GM18526 (cell line): ENCODE results near the gene CDC42EP5.

ENCODE experiments used
- POLR2A ChIP-seq: IDR thresholded peaks from 3 replicates; pipeline ENCODE4 v1.6.1; 2011; ENCODE audit not compliant: insufficient read length; ENCODE audit errors: extremely low read depth

Gene CDC42EP5

DNA sequence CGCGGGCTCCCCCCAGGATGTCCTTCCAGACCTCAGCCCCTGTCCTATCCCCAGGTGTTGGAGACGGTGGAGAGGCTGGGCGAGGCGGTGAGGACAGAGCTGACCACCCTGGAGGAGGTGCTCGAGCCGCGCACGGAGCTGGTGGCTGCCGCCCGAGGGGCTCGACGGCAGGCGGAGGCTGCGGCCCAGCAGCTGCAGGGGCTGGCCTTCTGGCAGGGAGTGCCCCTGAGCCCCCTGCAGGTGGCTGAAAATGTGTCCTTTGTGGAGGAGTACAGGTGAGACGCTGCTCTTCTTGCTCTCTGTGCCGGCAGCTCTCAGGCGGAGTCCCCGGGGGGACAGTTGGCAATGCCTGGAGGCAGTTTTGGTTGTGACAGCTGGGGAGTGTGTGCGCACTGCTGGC is 51.0 kb downstream of the CDC42EP5 start:
- TF ChIP-seq POLR2A: no peak

DNA sequence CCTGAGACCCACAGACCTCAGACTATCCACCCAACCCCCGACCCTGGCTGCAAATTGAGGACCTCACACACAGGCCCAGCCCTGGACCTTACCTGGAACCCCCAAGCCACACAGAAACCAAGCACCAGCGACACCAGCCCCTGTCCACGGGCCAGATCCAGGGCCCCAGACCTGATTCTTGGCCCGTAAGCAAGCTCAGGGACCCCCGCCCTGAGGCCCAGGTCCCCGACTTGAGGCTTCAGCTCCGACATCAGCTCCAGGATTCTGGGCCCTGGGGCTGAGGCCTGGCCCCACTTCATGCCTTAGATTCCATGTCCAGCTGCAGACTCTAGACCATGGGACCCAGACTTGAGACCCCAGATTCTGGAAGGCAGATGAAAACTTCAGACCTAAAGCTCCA is 51.6 kb downstream of the CDC42EP5 start:
- TF ChIP-seq POLR2A: no peak

DNA sequence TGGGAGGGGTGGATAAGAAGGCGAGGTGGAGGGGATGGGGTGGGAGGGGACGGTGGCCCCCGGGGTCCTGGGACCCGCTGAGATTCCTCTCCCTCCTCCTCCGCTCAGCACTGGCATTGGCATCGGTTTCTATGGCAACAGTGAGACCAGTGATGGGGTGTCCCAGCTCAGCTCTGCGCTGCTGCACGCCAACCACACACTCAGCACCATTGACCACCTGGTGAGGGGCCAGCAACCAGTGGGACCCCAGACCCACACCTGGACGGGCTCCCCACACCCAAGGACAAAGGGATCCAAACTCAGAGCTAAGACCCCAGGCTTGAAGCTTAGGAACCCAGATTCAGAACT is 52.0 kb downstream of the CDC42EP5 start:
- TF ChIP-seq POLR2A: no peak

DNA sequence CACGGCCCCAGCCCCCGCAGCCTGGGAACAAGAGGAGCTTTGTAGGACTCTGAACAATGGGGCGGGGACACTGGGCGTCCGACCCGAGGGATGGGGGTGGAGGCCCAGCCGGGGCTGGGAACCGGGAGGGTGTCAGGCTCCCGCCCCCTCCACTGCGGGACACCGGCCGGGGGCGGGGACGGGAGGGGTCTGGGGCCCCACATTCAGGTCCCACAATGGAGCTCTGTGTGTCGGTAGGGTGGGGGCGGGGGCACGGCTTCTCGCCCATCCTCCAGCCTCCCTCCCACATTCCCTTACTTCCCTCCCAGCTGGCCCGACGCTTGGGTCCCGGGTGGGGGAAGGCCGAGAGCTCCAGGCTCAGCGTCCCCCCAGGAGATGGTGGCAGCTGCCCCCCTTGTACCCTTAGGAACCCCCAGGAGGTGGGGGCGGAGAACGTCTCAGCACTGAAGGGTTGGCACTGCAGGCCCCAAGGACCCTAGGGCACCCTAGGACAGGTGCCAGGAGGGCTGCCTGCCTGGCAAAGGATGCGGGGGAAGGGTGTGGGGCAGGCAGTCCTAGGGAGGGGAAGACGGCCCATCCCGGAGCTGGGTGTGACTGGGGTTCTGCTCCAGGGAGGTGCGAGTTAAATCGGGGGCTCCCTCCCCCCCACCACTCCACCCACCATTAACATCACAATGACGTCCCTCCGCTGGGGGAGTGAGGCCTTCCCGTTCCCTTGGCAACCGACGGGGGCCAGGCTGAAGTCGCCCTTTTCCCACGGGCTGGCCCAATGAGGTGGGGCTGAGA is 52.5 kb downstream of the CDC42EP5 start:
- TF ChIP-seq POLR2A: no peak

DNA sequence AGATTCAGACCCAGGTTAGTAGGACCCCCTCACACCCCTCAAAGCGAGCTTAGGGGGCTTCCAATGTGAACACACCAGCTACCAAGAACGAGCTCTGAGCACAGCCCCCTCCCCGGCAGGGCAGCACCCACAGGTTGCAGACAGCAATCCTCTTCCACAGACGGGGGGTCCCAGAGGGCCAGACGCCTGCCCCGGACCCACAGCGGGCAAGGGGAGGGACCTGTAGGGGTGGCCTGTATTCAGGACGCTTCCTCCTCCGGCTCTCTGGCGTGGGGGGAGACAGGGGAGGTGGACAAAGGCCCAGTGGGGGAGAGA is 53.1 kb downstream of the CDC42EP5 start:
- TF ChIP-seq POLR2A: no peak

DNA sequence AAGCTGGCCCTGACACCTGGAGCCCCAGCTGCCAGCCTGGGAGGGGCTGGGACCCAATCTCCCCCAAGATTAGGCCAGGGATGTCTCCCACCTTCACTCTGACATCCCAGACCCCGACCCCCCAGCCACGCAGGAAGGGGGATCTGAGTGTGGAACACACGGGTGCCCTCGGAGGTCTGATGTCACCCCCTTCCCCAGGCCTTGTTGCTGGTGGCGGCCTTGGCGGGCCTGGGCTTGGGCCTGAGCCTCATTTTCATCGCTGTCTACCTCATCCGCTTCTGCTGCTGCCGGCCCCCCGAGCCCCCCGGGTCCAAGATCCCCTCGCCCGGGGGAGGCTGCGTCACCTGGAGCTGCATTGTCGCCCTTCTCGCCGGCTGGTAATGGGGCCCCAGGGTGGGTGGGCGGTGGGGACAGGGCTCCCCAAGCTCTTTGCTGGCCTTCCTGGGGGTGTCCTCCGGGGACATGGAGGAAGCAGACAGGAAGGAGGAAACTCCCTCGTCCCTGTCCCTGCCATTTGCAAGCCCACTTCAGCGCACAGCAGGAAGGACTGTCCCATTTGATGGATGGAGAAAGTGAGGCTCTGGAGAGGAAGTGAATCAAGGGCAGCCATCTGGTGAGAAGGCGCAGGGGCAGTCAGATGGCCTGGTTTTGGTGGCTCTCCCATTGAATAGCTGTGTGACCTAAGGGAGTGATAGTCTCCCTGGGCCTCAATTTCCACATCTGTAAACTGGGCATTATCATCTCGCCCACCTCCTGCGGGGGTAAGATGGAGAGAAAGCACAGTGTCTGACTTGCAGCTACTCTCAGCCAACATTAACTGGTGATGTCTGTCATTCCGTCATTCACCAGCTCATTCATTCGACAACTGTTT is 53.9 kb downstream of the CDC42EP5 start:
- no peak for TF ChIP-seq POLR2A

DNA sequence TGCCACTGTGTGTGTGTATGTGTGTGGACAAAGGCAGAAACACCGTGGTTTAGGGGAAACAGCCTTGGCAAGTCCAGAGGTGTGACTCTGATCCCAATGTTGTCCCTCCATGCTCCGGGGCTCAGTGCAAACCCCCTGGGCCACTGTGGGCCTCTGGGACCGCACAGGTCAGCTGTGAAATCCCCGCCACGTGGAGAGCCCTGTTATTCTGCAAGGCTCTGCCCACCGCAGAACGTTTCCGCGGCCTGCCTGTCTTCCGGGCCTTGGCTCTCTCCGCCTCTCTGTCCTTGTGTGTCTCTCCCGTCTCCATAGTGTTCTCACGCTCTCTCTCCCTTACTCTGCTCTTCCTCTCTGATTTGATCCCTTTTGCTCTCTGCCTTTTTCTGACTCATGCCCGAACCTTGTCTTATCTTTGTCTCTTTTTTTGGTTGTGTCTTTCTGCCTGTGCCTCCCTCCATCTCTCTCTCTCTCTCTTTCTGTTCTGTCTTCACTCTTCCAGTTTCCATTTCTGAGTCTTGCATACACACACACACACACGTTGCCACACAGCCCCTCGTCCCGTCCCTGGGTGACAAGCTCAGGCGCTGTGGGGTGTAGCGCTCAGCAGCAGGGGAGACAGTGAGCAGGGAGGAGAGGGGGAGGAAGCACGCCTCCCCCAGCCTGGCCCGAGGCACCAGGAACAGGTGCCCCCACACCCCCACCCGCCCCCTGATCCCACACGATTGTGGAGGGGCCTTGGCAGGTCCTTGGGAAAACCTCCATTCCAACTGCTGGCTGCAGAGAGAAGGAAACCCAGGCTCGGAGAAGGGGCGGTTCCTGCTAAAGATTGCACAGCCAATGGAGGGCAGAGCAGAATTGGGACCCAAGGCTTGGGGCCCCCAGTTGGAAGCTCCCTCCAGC is 54.8 kb downstream of the CDC42EP5 start:
- no peak for TF ChIP-seq POLR2A

DNA sequence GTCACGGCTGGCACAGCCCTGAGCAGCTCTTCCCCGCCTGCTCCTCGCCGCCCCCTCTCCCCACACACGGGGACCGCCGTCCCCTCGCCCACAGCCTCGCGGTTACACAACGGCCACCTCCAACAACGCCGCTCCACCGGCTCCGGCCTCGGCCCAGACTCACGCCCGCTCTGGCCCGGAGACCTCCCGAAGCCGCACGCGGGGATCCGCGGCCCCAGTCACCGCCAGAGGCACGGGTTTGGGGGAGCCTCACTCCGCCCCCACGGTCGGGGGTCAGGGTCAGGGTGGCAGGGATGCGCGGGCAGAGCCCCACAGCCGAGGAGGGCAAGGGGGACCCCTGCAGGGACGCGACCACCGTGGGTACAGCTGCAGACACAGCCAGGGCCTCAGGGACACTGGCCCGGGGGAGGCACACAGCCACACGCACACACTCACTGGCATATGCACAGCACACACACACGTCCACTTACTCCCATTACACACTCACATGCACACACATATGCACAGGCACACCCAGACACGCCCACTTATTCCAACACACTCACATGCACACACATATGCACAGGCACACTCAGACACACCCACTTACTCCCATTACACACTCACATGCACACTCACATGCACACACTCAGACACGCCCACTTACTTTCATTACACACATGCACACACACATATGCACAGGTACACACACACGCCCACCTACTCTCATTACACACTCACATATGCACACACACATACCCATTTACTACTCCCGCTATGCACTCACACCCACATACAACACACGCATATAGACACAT is 56.2 kb downstream of the CDC42EP5 start:
- TF ChIP-seq POLR2A: no peak

DNA sequence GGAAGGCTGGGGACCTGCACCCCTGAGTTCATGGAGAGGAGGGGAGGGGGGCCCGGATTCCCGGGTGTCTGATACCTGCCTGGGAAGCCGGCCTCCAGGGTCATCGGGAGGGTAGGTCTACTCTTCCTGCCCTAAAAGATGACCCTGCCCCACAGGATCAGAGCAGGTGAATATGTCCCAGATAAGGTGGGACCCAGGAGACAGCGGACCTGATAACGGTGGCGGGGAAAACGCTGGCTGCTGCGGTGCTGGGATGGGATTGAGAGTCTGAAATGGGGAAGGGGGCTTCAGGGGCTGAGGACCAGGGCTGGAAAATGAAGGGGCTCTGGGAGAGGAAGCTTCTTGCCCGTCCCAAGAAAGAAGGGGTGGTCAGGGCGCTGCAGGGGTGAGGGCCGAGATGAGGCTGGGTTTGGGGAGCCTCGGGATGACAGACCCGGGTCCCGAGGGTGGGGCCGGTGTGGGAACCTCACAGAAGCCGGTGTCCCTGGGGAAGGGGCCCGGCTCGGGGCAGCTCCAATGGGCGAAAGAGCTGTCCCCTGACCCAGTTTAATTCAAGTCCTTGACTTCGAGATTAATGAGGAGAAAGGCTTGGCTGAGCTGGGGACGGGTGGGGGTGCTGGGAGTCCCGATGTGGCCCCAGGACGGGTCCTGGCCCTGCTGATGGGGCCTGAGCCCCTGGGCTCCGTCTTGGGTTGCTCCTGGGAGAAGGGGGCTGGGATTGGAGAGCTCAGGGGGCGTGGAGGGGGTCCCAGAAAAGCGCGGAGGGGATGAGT is 57.0 kb downstream of the CDC42EP5 start:
- no peak for TF ChIP-seq POLR2A

DNA sequence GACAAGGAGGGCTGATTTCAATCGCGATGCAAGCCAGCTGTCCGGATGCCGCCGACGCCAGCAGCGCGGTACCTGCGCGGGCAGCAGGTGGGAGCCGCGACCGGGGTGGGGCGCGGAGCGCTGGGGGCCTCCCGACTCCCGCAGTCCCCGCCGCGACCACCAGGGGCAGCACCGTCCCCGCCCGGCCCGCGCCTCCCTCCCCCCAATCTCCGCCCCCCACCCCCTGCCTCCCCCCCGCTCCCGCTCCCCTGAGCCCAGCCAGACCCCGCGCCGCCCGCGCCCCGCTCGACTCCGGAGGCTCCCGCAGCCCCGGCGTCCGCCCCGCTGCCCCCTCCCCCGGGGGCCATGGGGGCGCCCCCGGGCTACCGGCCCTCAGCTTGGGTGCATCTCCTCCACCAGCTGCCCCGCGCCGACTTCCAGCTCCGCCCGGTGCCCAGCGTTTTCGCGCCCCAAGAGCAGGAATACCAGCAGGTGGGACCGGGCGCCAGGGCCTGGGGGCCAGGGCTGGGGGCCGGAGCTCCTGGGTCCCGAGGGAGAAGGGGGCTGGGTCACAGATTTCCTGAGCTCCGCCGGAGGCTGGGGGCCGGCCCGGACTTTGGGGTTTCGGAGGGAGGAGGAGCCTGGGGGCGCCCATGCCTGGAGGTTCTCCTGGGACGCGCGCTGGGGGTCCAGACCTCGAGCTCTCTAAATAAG is 57.7 kb downstream of the CDC42EP5 start, which contains the start of gene TTYH1:
TTYH1 (plus strand) TSS at position 257 of the 693 bp plus-strand sequence; CDS start at position 346, 89 bp downstream.
- no peak for TF ChIP-seq POLR2A
